ENCODE data around the gene GLS.
"Not testable (repeated sequence)": the region's sequence is repeated elsewhere in the genome, so short reads cannot be mapped to it uniquely, and the experiment has no call there.

GLS gene

DNA sequence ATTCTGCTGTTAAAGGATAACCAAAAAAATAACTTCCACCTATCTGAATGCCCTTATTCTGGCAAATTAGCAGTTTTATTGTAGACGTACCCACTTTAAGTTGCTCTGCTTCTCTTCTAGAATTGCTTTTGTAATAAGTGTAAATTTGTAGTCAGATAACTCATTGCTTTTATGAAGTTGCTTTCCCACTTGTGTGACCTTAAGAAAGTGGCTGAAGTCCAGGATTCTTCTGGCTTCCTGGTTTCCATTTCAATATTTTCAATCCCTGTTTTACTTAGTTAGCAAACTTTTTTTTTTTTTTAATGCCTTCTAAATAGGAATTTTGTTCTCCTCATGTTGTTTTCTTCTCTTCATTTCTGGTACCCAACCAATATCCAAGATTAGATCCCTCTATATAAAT is 59.8 kb downstream of the GLS start:
- no peak for DNase-seq

GRCh38 chr2:190941571-190941970 is 61.0 kb downstream of the GLS start:
- no peak for DNase-seq

GRCh38 chr2:190942697-190943096 is 62.1 kb downstream of the GLS start:
- no peak for DNase-seq

GRCh38 chr2:190943706-190944105 is 63.1 kb downstream of the GLS start:
- DNase-seq: no peak

DNA sequence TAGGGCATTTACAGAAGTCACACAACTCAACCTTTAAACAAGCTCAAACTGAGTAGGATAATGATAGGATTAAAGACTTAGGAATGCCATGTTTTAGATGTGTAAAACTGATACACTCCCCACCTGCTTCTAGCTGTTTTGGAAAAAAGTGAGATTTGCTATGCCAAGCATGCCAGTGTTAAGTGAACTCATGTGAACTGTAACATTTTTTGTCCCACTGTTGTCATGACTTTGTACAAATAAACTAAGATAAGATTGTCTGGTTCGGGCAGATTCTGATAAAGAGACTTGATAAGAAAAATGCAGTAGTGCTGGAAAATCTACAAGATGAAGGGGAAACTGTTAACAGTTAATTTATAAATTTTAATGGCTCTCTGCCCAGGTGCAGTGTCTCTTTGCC is 66.5 kb downstream of the GLS start:
- DNase-seq: no peak

DNA sequence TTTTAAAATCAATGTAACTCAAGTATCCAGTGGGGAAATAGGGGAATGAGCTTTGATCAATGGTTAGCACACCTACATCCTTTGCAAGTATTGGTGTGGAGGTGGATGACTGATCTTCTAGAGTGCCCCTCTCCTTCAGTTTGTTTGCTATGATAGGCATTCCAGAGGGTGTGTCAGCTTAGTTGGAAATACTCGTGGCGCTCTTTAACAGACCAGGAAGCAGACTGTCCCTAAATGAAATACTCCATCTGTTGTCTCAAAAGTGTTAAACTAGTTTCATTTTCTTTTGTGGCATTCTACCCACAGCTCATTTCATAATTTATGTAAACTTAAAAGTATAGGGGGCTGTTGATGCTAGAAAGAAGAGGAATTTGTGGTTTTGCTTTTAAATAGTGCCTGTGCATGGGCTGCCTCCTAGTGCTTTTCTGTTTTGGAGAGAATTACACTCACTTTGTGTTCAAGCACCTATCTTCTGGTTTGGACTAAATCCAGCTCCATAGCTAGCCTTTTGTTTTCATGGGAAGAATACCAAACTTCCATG is 67.2 kb downstream of the GLS start:
- no peak for DNase-seq

DNA sequence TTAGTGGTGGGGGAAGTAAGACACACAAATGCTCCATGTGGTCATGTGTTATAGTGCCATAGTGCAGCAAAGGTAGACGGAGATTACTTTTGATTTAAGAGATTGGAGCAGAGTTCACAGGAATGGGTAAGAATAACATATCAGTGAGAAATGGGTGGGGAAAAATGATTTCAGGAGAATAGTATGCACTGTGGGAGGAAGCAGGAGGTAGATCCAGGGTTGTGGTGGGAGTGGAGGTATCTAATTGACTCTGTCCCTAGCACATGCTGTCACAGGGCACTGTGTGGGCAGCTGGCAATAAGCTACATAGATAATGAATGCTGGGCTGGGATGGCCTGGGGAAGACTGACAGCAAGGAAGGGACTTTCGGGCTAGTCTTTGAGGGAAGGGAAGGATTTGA is 68.0 kb downstream of the GLS start:
- no peak for DNase-seq

DNA sequence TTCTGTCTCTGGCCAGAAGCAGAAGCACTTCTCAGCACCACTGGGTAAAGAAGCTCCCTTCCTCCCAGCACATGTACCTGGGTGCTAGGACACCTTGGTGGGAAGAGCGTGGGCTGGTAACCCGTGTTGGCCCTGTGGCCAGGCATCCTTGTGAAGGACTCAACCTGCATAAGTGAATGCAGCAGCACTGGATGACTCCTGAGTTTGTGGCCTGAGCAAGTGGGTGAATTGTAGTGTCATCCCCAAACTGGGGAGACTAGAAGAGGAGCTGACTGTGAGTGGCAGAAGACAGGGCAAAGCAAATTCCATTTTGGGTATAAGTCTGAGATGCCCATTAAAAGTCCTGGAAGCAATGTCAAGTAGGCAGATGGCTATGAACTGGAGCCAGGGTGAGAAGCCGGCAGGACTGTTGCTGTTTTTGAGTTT is 70.0 kb downstream of the GLS start:
- no peak for DNase-seq

DNA sequence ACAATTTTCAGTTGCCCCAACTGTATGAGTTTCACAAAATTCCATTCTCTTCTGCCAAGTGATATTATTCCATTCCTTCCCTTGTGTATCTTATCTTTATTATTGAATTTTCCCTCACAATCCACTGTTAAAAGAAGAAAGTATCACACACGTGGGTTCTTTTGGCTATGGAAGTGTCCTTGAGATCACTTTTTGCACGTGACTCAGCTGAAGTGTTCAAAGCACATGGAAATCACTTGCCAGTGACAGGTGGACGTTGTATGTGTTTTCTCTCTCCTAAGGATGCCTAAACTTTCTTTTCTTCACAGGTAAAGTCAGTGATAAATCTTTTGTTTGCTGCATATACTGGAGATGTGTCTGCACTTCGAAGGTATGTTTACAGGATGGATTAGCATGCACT is 72.6 kb downstream of the GLS start:
- no peak for DNase-seq

DNA sequence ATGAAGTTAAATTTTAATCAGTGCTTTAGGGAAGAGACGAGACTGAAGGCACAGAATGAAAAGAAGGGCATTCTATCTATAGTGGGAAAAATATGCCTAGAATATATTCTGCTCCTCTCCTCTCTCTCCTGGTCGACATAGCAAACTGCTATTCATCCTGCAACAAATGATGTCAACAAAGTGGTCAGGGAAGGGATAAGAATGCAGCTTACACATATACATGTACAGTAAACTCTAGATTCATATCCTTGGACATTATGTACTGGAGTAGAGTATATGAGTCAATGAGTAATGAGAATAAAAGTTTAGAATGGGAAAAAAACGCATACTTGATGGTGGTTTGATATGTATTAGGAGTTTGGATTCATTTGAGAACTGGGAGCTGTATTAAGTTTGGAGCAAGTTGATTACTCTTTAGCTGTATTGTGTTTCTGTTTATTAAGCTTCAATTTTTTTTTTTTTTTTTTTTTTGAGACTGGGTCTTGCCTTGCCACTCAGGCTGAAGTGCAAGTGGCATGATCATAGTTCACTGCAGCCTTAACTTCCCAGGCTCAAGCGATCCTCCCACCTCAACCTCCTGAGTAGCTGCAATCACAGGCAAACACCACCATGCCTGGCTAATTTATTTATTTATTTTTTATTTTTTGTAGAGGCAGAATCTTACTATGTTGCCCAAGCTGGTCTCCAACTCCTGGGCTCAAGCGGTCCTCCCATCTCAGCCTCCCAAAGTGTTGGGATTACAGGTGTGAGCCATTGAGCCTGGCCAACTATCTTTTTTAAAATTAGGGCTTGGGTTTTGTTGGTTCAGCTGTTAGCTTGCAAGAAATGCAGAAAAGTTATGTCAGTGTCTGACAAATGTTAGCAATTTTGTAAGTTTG is 79.5 kb downstream of the GLS start:
- DNase-seq: no peak

DNA sequence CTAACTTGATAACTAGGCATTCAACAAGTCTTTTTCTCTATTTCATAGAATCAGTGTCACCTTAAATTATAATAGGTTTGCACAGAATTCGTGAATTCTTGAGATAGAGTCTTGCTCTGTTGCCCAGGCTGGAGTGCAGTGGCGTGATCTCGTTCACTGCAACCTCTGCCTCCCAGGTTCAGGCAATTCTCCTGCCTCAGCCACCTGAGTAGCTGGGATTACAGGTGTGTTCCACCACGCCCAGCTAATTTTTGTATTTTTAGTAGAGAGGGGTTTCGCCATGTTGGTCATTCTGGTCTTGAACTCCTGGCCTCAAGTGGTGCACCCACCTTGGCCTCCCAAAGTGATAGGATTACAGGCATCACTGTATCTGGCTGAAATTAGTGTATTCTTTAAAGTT is 80.5 kb downstream of the GLS start:
- not testable (repeated sequence) for DNase-seq

DNA sequence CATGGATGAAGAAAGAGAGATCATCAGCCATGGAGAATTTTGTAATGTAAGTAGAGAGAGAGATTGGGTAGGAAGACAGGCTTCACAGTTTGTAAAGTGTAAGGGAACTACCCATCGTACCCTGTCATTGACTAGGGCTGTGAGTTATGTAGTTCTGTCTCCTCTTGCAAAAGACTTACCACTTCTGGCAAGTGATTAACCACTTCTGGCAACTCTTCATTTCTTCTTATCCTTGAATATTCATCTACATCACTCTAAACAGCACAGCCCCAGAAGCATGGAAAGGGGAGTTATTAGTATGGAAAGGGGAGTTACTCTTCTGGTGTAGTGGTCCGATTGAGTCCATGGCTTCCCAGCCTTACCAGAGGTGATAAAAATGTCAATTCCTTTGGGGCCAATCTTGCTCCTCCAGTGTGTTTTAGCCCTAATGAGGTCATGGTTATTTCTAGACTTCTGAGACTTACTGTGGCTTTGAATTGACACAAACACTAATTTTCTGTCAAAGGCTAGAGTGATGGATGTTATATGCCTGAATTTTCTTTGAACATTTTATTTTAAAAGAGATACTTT is 81.4 kb downstream of the GLS start:
- no peak for DNase-seq

GRCh38 chr2:190963088-190963487 is 82.5 kb downstream of the GLS start:
- DNase-seq: no peak

DNA sequence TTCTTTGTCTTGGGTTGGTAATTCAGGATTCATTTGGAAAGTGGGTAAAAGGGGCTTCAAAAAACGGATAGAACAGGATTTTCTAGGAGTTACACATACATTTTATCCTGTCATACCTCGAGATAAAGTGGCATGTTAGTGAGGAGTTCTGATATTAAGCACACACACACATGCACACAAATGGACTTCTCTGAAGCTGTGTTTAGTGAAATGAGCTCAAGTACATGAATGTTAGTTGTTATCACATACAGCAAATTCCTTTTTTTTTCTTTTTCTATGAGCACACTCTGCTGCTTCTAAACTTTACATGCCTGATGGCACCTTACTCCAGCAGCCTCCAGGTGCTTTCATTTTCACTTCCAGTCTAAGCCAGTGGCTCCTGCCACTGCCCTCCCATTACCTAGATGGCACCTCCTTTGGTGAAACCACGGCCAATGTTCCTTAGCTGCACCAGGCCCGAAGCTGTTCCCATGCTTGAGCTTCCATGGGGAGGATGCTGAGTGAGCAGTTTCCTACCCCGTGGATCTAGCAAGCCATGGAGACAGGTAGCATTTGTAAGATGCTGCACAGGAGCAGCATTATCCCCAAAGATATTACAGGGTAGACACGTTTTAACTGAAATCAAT is 83.7 kb downstream of the GLS start:
- DNase-seq: no peak

GRCh38 chr2:190965580-190966222 is 85.1 kb downstream of the GLS start:
- no peak for DNase-seq

GRCh38 chr2:190968522-190968921 is 87.9 kb downstream of the GLS start:
- DNase-seq: no peak

GRCh38 chr2:190970160-190970559 is 89.5 kb downstream of the GLS start:
- DNase-seq: no peak

DNA sequence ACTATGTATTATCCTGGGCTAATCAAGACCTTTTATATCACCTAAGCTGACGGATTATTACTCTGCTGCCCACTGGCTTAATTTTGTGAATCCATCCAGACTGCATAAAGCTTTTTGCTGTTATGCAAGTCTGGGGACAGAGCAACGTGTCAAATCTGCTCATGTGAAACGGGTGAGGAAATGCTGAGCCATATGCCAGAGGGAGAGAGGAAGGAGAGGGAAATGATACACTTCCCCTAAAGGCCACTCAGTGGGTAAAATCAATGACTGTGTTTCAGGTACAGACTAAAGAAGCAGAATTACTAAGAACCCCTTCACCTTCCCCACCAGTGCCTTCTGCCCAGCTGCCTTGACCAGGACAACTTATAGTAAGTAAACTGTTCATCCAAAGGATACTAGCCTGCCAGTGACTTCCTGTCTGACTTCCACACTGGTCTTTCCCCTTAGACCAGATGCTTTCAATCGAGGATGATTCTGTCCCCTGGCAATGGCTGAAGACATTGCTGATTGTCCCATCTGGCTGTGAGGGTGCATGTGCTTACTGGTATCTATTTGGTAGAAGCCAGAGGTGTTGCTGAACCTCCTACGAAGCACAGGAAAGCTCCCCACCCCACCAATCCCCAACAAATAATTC is 90.4 kb downstream of the GLS start:
- no peak for DNase-seq

GRCh38 chr2:190972213-190972612 is 91.6 kb downstream of the GLS start:
- no peak for DNase-seq

GRCh38 chr2:190972846-190973245 is 92.2 kb downstream of the GLS start:
- no peak for DNase-seq

- DNase-seq: no peak
Measured at GRCh38 chr2:190973262-190973661, 92.6 kb downstream of the GLS start.

GRCh38 chr2:190973726-190974628 is 93.4 kb downstream of the GLS start:
- DNase-seq: no peak
